SK-N-SH treated with all-trans-retinoic acid at 6 μM for 48 hours (cell line): ENCODE measurements around the gene SERGEF.

Experiments
- ARNTL ChIP-seq: fragments of 450-650 bp; formaldehyde crosslinking; IDR thresholded peaks from 2 replicates; pipeline ENCODE4 v1.5.0; 2020; ENCODE audit warnings: low read depth, mild to moderate bottlenecking, moderate library complexity, borderline replicate concordance
- ESRRG ChIP-seq: fragments of 250-450 bp; sonication (Bioruptor Pico); IDR thresholded peaks from 2 replicates; pipeline ENCODE4 v1.6.1; 2021; ENCODE audit warnings: mild to moderate bottlenecking
- ISL1 ChIP-seq: fragments of 250-450 bp; sonication (Bioruptor Pico); IDR thresholded peaks from 2 replicates; pipeline ENCODE4 v2.1.2; 2022; ENCODE audit warnings: mild to moderate bottlenecking, moderate library complexity
- RARB ChIP-seq: fragments of 250-450 bp; sonication (Bioruptor Pico); IDR thresholded peaks from 2 replicates; pipeline ENCODE4 v1.8.0; 2021; ENCODE audit warnings: mild to moderate bottlenecking, moderate library complexity
- SNAI2 ChIP-seq: fragments of 250-450 bp; sonication (Bioruptor Pico); IDR thresholded peaks from 2 replicates; pipeline ENCODE4 v1.5.0; 2020; ENCODE audit warnings: mild to moderate bottlenecking, moderate library complexity
- TOX ChIP-seq: fragments of 250-450 bp; sonication (Bioruptor Pico); IDR thresholded peaks from 2 replicates; pipeline ENCODE4 v1.8.0; 2021; ENCODE audit warnings: mild to moderate bottlenecking, moderate library complexity, borderline replicate concordance
- ZC3H10 ChIP-seq: fragments of 250-450 bp; sonication (Bioruptor Pico); IDR thresholded peaks from 2 replicates; pipeline ENCODE4 v1.5.1; 2021; ENCODE audit warnings: mild to moderate bottlenecking, moderate library complexity
- ZFP3 ChIP-seq: fragments of 250-450 bp; sonication (Bioruptor Pico); IDR thresholded peaks from 2 replicates; pipeline ENCODE4 v1.5.0; 2020; ENCODE audit warnings: mild to moderate bottlenecking, moderate library complexity
- ZFP30 ChIP-seq: fragments of 450-650 bp; formaldehyde crosslinking; IDR thresholded peaks from 2 replicates; pipeline ENCODE4 v1.5.0; 2022; ENCODE audit warnings: mild to moderate bottlenecking, moderate library complexity
- ZNF565 ChIP-seq: fragments of 450-650 bp; formaldehyde crosslinking; conservative IDR thresholded peaks from 2 replicates; pipeline ENCODE4 v1.5.0; 2020; ENCODE audit warnings: low read depth, mild to moderate bottlenecking, moderate library complexity
- ZNF70 ChIP-seq: fragments of 450-650 bp; formaldehyde crosslinking; IDR thresholded peaks from 2 replicates; pipeline ENCODE4 v1.5.0; 2020; ENCODE audit warnings: mild to moderate bottlenecking, moderate library complexity
- TF ChIP-seq, protein P1 (sequence below): fragments of 250-450 bp; sonication (Bioruptor Pico); IDR thresholded peaks from 2 replicates; pipeline ENCODE4 v1.8.0; 2020; ENCODE audit warnings: mild to moderate bottlenecking, moderate library complexity, borderline replicate concordance
- TF ChIP-seq, protein P2 (sequence below): fragments of 250-450 bp; sonication (Bioruptor Pico); IDR thresholded peaks from 2 replicates; pipeline ENCODE4 v1.5.1; 2020; ENCODE audit warnings: low read depth, mild to moderate bottlenecking, moderate library complexity

GRCh38 chr11:17922416-17922788 is 90.4 kb downstream of the SERGEF start:
- TF ChIP-seq ARNTL (no peak), RARB (CRISPR knock-in tag) (no peak), TOX (no peak), ZFP30 (CRISPR knock-in tag) (no peak), ZNF70 (CRISPR knock-in tag) (no peak), SNAI2 (CRISPR knock-in tag) (no peak), ZFP3 (CRISPR knock-in tag) (no peak), ISL1 (CRISPR knock-in tag) (no peak), ESRRG (CRISPR knock-in tag) (no peak), ZNF565 (CRISPR knock-in tag) (no peak), ZC3H10 (CRISPR knock-in tag) (no peak)
- TF ChIP-seq, protein P1, sequence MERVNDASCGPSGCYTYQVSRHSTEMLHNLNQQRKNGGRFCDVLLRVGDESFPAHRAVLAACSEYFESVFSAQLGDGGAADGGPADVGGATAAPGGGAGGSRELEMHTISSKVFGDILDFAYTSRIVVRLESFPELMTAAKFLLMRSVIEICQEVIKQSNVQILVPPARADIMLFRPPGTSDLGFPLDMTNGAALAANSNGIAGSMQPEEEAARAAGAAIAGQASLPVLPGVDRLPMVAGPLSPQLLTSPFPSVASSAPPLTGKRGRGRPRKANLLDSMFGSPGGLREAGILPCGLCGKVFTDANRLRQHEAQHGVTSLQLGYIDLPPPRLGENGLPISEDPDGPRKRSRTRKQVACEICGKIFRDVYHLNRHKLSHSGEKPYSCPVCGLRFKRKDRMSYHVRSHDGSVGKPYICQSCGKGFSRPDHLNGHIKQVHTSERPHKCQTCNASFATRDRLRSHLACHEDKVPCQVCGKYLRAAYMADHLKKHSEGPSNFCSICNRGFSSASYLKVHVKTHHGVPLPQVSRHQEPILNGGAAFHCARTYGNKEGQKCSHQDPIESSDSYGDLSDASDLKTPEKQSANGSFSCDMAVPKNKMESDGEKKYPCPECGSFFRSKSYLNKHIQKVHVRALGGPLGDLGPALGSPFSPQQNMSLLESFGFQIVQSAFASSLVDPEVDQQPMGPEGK (CRISPR knock-in tag), result no peak
- TF ChIP-seq, protein P2, sequence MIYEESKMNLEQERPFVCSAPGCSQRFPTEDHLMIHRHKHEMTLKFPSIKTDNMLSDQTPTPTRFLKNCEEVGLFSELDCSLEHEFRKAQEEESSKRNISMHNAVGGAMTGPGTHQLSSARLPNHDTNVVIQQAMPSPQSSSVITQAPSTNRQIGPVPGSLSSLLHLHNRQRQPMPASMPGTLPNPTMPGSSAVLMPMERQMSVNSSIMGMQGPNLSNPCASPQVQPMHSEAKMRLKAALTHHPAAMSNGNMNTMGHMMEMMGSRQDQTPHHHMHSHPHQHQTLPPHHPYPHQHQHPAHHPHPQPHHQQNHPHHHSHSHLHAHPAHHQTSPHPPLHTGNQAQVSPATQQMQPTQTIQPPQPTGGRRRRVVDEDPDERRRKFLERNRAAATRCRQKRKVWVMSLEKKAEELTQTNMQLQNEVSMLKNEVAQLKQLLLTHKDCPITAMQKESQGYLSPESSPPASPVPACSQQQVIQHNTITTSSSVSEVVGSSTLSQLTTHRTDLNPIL, result no peak
